Glutamatergic neuron (in vitro differentiated cells): Measurements from ENCODE around the gene OSBPL1A. TPM values are rescaled to one million over a fixed set of nuclear protein-coding genes. Genes with fewer than 3 reads are reported as not detected.
A peak's percentile ranks its signal among the peaks of the same experiment; 100 is the strongest.

ENCODE experiments used
- DNase-seq: peaks from one replicate; pipeline ENCODE4 v3.0.0; 2022
- H3K27ac Mint-ChIP-seq: one replicate; pipeline ENCODE4 v1.8.0; 2020; ENCODE audit warnings: mild to moderate bottlenecking, mixed read lengths, inconsistent platforms; ENCODE audit not compliant: unreplicated experiment
- H3K27me3 Mint-ChIP-seq: one replicate; pipeline ENCODE4 v1.8.0; 2020; ENCODE audit warnings: mild to moderate bottlenecking, moderate library complexity, mixed read lengths, inconsistent platforms; ENCODE audit not compliant: unreplicated experiment
- H3K36me3 Mint-ChIP-seq: one replicate; pipeline ENCODE4 v1.8.0; 2020; ENCODE audit warnings: mild to moderate bottlenecking, mixed read lengths, inconsistent platforms; ENCODE audit not compliant: unreplicated experiment
- H3K4me1 Mint-ChIP-seq: one replicate; pipeline ENCODE4 v1.8.0; 2020; ENCODE audit warnings: mild to moderate bottlenecking, low read depth, mixed read lengths, inconsistent platforms; ENCODE audit not compliant: unreplicated experiment
- H3K4me3 Mint-ChIP-seq: one replicate; pipeline ENCODE4 v1.8.0; 2020; ENCODE audit warnings: mild to moderate bottlenecking, mixed read lengths, inconsistent platforms; ENCODE audit not compliant: unreplicated experiment
- H3K9me3 Mint-ChIP-seq: one replicate; pipeline ENCODE4 v1.8.0; 2020; ENCODE audit warnings: mild to moderate bottlenecking, moderate library complexity, mixed read lengths, inconsistent platforms; ENCODE audit not compliant: unreplicated experiment
- total RNA-seq: library from RNA; stranded (reverse); fragmentation: NEBNext Ultra II Directional; extraction: Animal tissue kit (Norgen Biotek cat#: 25700); gene quantifications from one replicate; pipeline ENCODE4 v1.2.1, GENCODE V29; 2021; ENCODE audit not compliant: unreplicated experiment
- TF ChIP-seq, protein P1 (sequence below): fragments of 200-600 bp; sonication (generic); IDR thresholded peaks from one replicate; pipeline ENCODE4 v1.5.0; 2021; ENCODE audit not compliant: partially characterized antibody, unreplicated experiment

OSBPL1A gene
- total RNA-seq, 1 donor from 2014 or later: 27.5 TPM

DNA sequence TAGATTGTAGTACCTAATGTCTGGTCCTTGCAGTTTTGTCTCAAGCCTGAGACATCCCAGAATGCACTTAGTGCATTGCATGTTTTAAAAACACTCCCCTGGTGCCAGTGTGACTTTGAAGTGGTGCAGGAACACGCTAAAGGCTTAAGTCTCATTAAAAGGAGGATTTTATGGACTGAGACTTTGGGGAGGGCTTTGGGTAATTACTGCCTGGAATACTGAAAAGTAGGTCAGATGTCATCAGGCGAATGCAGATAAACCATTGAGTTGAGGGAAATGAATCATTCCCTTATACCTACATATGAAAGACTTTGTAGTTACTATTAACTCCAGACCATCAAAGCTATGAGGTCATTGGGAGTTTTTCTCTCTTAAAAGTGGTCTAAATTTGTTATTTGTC is 3.0 kb upstream of the OSBPL1A start:
- peaks cover 3% of the 10 kb centered on the region for H3K4me1 Mint-ChIP-seq
- H3K9me3 Mint-ChIP-seq: peaks cover 2% of the 10 kb centered on the region
- TF ChIP-seq, protein P1, sequence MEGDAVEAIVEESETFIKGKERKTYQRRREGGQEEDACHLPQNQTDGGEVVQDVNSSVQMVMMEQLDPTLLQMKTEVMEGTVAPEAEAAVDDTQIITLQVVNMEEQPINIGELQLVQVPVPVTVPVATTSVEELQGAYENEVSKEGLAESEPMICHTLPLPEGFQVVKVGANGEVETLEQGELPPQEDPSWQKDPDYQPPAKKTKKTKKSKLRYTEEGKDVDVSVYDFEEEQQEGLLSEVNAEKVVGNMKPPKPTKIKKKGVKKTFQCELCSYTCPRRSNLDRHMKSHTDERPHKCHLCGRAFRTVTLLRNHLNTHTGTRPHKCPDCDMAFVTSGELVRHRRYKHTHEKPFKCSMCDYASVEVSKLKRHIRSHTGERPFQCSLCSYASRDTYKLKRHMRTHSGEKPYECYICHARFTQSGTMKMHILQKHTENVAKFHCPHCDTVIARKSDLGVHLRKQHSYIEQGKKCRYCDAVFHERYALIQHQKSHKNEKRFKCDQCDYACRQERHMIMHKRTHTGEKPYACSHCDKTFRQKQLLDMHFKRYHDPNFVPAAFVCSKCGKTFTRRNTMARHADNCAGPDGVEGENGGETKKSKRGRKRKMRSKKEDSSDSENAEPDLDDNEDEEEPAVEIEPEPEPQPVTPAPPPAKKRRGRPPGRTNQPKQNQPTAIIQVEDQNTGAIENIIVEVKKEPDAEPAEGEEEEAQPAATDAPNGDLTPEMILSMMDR: no peak
- no peaks in the 10 kb centered on the region for H3K27me3 Mint-ChIP-seq
- H3K36me3 Mint-ChIP-seq: no peaks in the 10 kb centered on the region
- DNase-seq: no peak
- no peak overlapping the region for H3K27ac Mint-ChIP-seq
- no peak overlapping the region for H3K4me3 Mint-ChIP-seq

DNA sequence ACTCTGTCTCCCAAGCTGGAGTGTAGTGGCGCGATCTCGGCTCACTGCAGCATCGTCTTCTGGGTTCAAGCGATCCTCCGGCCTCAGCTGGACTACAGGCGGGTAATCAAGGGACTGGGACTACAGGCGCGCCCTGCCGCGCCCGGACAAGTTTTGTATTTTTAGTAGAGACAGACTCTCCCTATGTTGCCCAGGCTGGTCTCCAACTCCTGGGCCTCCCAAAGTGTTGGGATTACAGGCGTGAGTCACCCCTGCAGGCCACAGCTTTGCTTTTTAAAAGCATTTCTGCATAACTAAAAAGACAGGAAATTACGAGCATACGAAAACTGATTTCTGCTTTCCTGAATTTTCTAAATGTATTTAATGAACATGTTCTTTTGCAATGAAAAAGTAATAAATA is 916 bp upstream of the OSBPL1A start:
- Mint-ChIP-seq H3K4me1 (peaks cover 4% of the 10 kb centered on the region), H3K36me3 (no peaks in the 10 kb centered on the region), H3K4me3 (peak overlapping the region; percentile 84), H3K27me3 (no peaks in the 10 kb centered on the region), H3K27ac (no peak overlapping the region), H3K9me3 (peaks cover 2% of the 10 kb centered on the region)
- DNase-seq: peak; percentile 24
- TF ChIP-seq, protein P1: no peak

DNA sequence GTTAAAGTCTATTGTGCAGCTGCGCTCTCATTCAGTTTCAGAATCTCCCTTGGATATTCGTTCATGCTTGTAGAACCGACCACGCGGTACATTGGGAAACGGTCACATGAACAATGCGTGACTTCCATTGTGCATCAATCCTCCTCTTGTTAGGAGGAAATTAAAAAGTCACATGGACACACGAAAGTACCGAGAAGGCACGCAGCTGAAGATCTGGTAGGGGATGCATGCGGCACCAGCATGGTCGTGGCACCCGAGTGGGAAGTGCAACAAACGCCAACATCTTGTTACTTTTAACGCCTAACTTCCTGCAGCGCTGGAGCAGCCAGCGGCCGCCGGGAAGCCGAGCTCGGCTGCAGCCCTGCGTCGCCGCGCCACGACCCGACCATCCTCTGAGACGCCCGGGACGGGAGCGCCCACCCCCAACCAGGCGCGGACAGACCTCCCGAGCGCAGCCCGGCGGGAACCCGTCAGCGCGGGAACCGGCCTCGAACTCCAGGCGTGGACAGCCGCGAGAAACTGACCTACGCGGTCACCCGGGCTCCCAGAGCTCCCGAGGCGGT is 412 bp downstream of the OSBPL1A start:
- no peaks in the 10 kb centered on the region for H3K36me3 Mint-ChIP-seq
- peak overlapping the region; percentile 93 for H3K4me3 Mint-ChIP-seq
- peaks cover 2% of the 10 kb centered on the region for H3K9me3 Mint-ChIP-seq
- H3K27ac Mint-ChIP-seq: peak overlapping the region; percentile 82
- no peaks in the 10 kb centered on the region for H3K27me3 Mint-ChIP-seq
- DNase-seq: no peak
- TF ChIP-seq, protein P1: no peak
- H3K4me1 Mint-ChIP-seq: peaks cover 4% of the 10 kb centered on the region

DNA sequence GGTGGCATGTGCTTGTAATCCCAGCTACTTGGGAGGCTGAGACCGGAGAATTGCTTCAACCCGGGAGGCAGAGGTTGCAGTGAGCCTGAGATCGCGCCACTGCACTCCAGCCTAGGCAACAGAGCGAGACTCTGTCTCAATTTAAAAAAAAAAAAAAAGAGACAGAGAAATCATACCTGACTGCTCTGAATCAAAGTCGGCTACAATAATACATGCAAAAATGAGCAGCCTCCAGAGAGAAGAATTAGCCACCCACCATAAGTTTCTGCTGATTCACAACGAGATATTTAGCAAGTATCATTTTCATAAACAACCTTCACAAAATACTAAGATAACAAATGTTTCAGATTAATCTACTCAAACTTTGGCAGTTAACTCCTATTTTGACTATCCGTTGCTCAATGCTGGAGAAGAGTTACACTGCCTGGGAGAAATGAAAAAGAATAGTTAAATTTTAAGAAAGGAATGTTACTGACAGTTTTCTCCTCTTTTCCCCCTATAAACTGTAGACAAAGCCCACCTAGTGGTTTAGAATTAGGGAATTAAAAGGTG is 1.5 kb downstream of the OSBPL1A start:
- H3K9me3 Mint-ChIP-seq: peaks cover 2% of the 10 kb centered on the region
- H3K27ac Mint-ChIP-seq: no peak overlapping the region

More for the DNA sequence above, 1.5 kb downstream of the OSBPL1A start:
- DNase-seq: no peak
- Mint-ChIP-seq H3K4me1 (peaks cover 4% of the 10 kb centered on the region), H3K4me3 (no peak overlapping the region), H3K27me3 (no peaks in the 10 kb centered on the region), H3K36me3 (no peaks in the 10 kb centered on the region)
- TF ChIP-seq, protein P1: no peak
